Glutamatergic neuron (in vitro differentiated cells): Measurements from ENCODE around the gene SLC45A3. TPM values are rescaled to one million over a fixed set of nuclear protein-coding genes. Genes with fewer than 3 reads are reported as not detected.

Experiments
- DNase-seq: peaks from one replicate; pipeline ENCODE4 v3.0.0; 2022
- H3K27ac Mint-ChIP-seq: one replicate; pipeline ENCODE4 v1.8.0; 2020; ENCODE audit warnings: mild to moderate bottlenecking, mixed read lengths, inconsistent platforms; ENCODE audit not compliant: unreplicated experiment
- H3K27me3 Mint-ChIP-seq: one replicate; pipeline ENCODE4 v1.8.0; 2020; ENCODE audit warnings: mild to moderate bottlenecking, moderate library complexity, mixed read lengths, inconsistent platforms; ENCODE audit not compliant: unreplicated experiment
- H3K36me3 Mint-ChIP-seq: one replicate; pipeline ENCODE4 v1.8.0; 2020; ENCODE audit warnings: mild to moderate bottlenecking, mixed read lengths, inconsistent platforms; ENCODE audit not compliant: unreplicated experiment
- H3K4me1 Mint-ChIP-seq: one replicate; pipeline ENCODE4 v1.8.0; 2020; ENCODE audit warnings: mild to moderate bottlenecking, low read depth, mixed read lengths, inconsistent platforms; ENCODE audit not compliant: unreplicated experiment
- H3K4me3 Mint-ChIP-seq: one replicate; pipeline ENCODE4 v1.8.0; 2020; ENCODE audit warnings: mild to moderate bottlenecking, mixed read lengths, inconsistent platforms; ENCODE audit not compliant: unreplicated experiment
- H3K9me3 Mint-ChIP-seq: one replicate; pipeline ENCODE4 v1.8.0; 2020; ENCODE audit warnings: mild to moderate bottlenecking, moderate library complexity, mixed read lengths, inconsistent platforms; ENCODE audit not compliant: unreplicated experiment
- total RNA-seq: library from RNA; stranded (reverse); fragmentation: NEBNext Ultra II Directional; extraction: Animal tissue kit (Norgen Biotek cat#: 25700); gene quantifications from one replicate; pipeline ENCODE4 v1.2.1, GENCODE V29; 2021; ENCODE audit not compliant: unreplicated experiment
- TF ChIP-seq, protein P1 (sequence below): fragments of 200-600 bp; sonication (generic); IDR thresholded peaks from one replicate; pipeline ENCODE4 v1.5.0; 2021; ENCODE audit not compliant: partially characterized antibody, unreplicated experiment

SLC45A3 gene
- total RNA-seq, 1 donor from 2014 or later = 3.7 TPM

DNA sequence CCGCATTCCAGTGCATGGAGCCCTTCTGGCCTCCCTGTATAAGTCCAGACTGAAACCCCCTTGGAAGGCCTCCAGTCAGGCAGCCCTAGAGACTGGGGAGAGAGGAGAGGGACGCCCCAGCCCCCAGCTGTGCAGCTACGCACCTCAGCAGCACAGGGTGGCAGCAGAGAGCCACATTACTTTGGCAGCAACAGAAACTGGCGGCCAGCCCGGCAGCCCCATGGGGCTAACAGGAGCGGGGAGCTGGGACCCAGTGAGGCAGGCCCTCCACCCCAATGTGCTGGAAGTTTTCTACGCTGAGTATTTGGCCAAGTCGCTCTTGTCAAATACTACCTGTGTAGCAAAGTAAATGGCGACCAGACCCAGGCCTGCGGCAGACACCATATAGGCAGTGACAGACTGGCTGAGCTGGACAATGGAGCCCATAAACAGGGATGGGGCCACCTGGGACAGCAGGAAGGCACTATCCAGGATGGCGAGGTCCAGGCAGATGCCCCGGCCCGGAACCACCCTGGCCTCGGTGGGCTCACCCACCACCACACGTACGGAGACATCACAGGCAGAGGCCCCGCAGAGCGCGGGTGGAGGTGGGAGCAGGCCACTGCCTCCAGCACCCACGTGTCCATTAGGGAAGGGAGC is 21.2 kb downstream of the SLC45A3 start:
- peaks cover 1% of the 10 kb centered on the region for H3K9me3 Mint-ChIP-seq
- H3K4me1 Mint-ChIP-seq = no peaks in the 10 kb centered on the region
- peak; percentile 89 for DNase-seq
- TF ChIP-seq, protein P1, sequence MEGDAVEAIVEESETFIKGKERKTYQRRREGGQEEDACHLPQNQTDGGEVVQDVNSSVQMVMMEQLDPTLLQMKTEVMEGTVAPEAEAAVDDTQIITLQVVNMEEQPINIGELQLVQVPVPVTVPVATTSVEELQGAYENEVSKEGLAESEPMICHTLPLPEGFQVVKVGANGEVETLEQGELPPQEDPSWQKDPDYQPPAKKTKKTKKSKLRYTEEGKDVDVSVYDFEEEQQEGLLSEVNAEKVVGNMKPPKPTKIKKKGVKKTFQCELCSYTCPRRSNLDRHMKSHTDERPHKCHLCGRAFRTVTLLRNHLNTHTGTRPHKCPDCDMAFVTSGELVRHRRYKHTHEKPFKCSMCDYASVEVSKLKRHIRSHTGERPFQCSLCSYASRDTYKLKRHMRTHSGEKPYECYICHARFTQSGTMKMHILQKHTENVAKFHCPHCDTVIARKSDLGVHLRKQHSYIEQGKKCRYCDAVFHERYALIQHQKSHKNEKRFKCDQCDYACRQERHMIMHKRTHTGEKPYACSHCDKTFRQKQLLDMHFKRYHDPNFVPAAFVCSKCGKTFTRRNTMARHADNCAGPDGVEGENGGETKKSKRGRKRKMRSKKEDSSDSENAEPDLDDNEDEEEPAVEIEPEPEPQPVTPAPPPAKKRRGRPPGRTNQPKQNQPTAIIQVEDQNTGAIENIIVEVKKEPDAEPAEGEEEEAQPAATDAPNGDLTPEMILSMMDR = peak; percentile 81
- H3K36me3 Mint-ChIP-seq = no peaks in the 10 kb centered on the region
- no peak overlapping the region for H3K4me3 Mint-ChIP-seq
- no peak overlapping the region for H3K27ac Mint-ChIP-seq
- peaks cover 11% of the 10 kb centered on the region for H3K27me3 Mint-ChIP-seq

DNA sequence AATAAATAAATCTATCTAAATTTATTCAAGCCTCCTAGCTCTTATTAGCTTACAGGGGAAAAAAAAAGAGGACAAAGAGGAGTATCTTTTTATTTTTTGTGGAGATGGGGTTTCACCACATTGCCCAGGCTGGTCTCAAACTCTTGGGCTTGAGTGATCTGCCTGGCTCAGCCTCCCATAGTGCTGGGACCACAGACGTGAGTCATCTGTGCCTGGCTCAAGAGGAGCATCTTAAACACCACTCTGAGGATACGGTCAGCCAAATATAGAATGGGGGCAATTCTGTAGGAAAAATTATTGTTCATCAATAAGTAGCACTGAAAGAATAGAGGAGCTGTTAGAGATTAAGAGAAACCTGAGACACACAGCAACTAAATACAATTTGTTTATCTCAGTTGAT is 24.1 kb downstream of the SLC45A3 start:
- peaks cover 1% of the 10 kb centered on the region for H3K9me3 Mint-ChIP-seq
- peaks cover 8% of the 10 kb centered on the region for H3K27me3 Mint-ChIP-seq
- no peak for DNase-seq
- H3K4me1 Mint-ChIP-seq = no peaks in the 10 kb centered on the region
- no peaks in the 10 kb centered on the region for H3K36me3 Mint-ChIP-seq
- H3K27ac Mint-ChIP-seq = no peak overlapping the region
- no peak overlapping the region for H3K4me3 Mint-ChIP-seq
- TF ChIP-seq, protein P1 = no peak

DNA sequence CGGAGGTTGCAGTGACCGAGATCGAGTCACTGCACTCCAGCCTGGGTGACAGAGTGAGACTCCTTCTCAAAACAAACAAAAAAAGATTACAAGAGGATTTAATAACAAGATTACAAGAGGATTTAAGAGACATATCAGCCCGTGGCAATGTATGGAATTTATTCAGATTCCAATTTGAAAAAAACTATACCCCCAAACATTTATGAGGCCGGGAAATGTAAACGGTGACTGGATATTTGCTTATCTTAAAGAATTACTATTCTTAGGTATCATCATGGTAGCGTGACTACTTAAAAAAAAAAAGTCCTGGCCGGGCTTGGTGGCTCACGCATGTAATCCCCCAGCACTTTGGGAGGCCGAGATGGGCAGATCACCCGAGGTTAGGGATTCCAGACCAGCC is 27.3 kb downstream of the SLC45A3 start:
- peaks cover 1% of the 10 kb centered on the region for H3K9me3 Mint-ChIP-seq
- no peak overlapping the region for H3K27ac Mint-ChIP-seq
- TF ChIP-seq, protein P1 = no peak
- no peak overlapping the region for H3K4me3 Mint-ChIP-seq
- no peak for DNase-seq
- H3K36me3 Mint-ChIP-seq = no peaks in the 10 kb centered on the region
- peaks cover 5% of the 10 kb centered on the region for H3K27me3 Mint-ChIP-seq
- peaks cover 3% of the 10 kb centered on the region for H3K4me1 Mint-ChIP-seq

DNA sequence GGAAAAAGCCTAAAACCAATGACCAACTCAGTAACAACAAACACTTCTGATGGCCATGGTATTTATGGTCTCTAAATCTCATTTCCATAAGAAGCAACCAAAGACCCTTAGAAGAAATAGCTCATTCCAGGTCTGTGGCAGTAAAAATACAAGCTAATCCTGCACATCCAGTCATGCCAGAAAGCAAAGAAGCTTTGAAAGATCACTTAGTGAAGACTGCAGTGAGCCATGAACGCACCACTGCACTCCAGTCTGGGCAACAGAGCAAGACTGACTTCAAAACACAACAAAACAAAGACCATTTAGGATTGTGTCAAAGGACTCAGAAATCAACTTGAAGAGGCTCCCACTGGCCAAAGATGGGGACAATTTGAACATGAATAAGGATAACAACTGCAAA is 30.1 kb downstream of the SLC45A3 start:
- H3K27ac Mint-ChIP-seq = no peak overlapping the region
- TF ChIP-seq, protein P1 = no peak
- DNase-seq = no peak
- H3K4me3 Mint-ChIP-seq = no peak overlapping the region
- H3K9me3 Mint-ChIP-seq = peaks cover 1% of the 10 kb centered on the region
- H3K4me1 Mint-ChIP-seq = peaks cover 8% of the 10 kb centered on the region
- H3K27me3 Mint-ChIP-seq = peaks cover 2% of the 10 kb centered on the region
- H3K36me3 Mint-ChIP-seq = no peaks in the 10 kb centered on the region

DNA sequence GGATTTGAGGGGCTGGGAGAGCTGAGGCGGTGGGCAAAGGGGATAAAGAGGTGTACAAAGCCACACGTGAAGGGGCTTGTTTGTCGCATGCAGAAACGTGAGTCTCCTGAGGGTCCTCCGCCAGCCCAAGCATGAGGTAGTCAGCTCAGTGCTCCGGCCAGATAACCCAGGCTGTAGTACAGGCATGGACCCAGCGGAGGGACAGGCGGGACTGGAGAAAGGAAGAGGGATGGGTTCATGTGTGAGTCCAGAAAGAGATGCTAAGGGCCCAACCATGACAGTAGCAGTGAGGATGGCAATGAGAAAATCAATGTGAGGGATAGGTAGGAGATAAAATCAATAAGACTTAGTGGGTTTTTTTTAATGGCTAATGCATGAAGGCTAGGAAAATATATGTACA is 34.8 kb downstream of the SLC45A3 start:
- Mint-ChIP-seq H3K36me3 (no peaks in the 10 kb centered on the region), H3K9me3 (no peaks in the 10 kb centered on the region), H3K4me1 (peaks cover 14% of the 10 kb centered on the region), H3K4me3 (peak overlapping the region; percentile 9), H3K27ac (no peak overlapping the region), H3K27me3 (peaks cover 2% of the 10 kb centered on the region)
- TF ChIP-seq, protein P1 = no peak
- peak; percentile 38 for DNase-seq
